Parathyroid adenoma (tissue), 2 donors: Measurements from ENCODE around the gene ERC1.

Experiments
- H2AFZ ChIP-seq: fragments of 300-600 bp; sonication (generic); one replicate; pipeline ENCODE4 v1.7.0; 2017; ENCODE audit warnings: antibody characterized with exemption, mild to moderate bottlenecking
- H3K27ac ChIP-seq: fragments of 300-600 bp; sonication (generic); one replicate; pipeline ENCODE4 v1.7.0; 2017
- H3K27me3 ChIP-seq: fragments of 300-600 bp; sonication (generic); one replicate; pipeline ENCODE4 v1.7.0; 2017; ENCODE audit warnings: low read length; ENCODE audit not compliant: control insufficient read depth, insufficient read depth
- H3K36me3 ChIP-seq: fragments of 300-600 bp; sonication (generic); one replicate; pipeline ENCODE4 v1.7.0; 2017; ENCODE audit warnings: low read length; ENCODE audit not compliant: control insufficient read depth, insufficient read depth
- H3K4me1 ChIP-seq: fragments of 300-600 bp; sonication (generic); one replicate; pipeline ENCODE4 v1.7.0; 2017; ENCODE audit warnings: control low read depth
- H3K4me2 ChIP-seq: fragments of 300-600 bp; sonication (generic); one replicate; pipeline ENCODE4 v1.7.0; 2017; ENCODE audit warnings: low read length
- H3K4me3 ChIP-seq: fragments of 300-600 bp; sonication (generic); one replicate; pipeline ENCODE4 v1.7.0; 2017; ENCODE audit warnings: low read depth, low read length
- H3K79me2 ChIP-seq: fragments of 300-600 bp; sonication (generic); one replicate; pipeline ENCODE4 v1.7.0; 2017; ENCODE audit warnings: control low read depth
- H3K9ac ChIP-seq: fragments of 300-600 bp; sonication (generic); one replicate; pipeline ENCODE4 v1.7.0; 2017; ENCODE audit warnings: mild to moderate bottlenecking
- H3K9me3 ChIP-seq: fragments of 300-600 bp; sonication (generic); one replicate; pipeline ENCODE4 v1.7.0; 2017; ENCODE audit warnings: low read length; ENCODE audit not compliant: control insufficient read depth
- TF ChIP-seq, protein P1 (sequence below): fragments of 300-600 bp; sonication (generic); IDR thresholded peaks from one replicate; pipeline ENCODE4 v1.7.0; 2017; ENCODE audit warnings: antibody characterized with exemption, mild to moderate bottlenecking
- donor health status: primary hyperparathyroidism.

The ERC1 gene

DNA sequence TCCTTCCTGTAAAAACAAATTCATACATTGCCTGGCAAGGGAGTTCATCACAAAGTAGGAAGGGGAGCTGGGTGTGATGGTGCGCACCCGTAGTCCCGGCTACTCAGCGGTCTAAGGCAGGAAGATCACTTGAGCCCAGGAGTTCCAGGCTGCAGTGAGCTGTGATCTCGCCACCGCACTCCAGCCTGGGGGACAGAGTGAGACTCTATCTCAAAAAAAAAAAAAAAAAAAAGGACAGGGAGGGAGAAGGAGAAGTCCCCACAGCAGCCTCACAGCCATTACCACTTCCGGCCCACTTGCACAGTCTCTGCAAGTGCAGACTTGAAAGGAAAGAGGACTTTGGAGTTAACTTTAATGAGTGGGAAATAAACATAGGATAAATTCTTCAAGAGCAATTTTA is 482.4 kb downstream of the ERC1 start:
- Histone ChIP-seq H3K4me3 (no peak overlapping the region), H3K9me3 (no peaks in the 10 kb centered on the region), H3K27me3 (no peaks in the 10 kb centered on the region), H3K9ac (no peak overlapping the region), H3K4me1 (no peaks in the 10 kb centered on the region), H2AFZ (no peak overlapping the region), H3K27ac (no peak overlapping the region), H3K36me3 (no peaks in the 10 kb centered on the region), H3K4me2 (no peak overlapping the region), H3K79me2 (no peaks in the 10 kb centered on the region)
- TF ChIP-seq, protein P1, sequence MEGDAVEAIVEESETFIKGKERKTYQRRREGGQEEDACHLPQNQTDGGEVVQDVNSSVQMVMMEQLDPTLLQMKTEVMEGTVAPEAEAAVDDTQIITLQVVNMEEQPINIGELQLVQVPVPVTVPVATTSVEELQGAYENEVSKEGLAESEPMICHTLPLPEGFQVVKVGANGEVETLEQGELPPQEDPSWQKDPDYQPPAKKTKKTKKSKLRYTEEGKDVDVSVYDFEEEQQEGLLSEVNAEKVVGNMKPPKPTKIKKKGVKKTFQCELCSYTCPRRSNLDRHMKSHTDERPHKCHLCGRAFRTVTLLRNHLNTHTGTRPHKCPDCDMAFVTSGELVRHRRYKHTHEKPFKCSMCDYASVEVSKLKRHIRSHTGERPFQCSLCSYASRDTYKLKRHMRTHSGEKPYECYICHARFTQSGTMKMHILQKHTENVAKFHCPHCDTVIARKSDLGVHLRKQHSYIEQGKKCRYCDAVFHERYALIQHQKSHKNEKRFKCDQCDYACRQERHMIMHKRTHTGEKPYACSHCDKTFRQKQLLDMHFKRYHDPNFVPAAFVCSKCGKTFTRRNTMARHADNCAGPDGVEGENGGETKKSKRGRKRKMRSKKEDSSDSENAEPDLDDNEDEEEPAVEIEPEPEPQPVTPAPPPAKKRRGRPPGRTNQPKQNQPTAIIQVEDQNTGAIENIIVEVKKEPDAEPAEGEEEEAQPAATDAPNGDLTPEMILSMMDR: no peak

DNA sequence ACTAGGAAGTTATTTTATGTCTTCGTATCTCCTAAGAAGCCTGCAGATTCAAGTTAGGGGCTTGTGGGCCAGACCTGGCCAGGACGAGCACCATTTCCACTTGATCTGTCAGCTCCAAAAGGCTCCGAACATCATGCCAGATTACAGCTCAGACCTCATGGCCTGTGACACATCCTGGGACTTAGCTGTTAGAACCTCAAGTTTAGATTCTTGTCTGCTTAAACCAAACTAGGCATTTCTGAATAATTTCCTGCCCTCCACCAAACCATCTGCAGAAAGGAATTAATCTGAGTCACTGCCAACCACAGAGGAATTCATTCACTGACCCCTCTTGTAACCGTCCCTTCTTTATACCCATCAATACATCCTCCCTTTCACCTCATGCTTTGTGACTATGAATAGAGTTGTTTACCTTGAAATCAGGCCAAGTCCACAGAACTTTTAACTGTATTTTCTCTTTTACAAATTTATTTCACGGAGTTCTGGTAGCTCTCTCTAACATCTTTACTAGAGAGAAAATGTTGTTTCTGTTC is 483.1 kb downstream of the ERC1 start:
- TF ChIP-seq, protein P1: no peak
- no peak overlapping the region for H2AFZ ChIP-seq
- H3K36me3 ChIP-seq: no peaks in the 10 kb centered on the region
- H3K27me3 ChIP-seq: no peaks in the 10 kb centered on the region
- H3K79me2 ChIP-seq: no peaks in the 10 kb centered on the region
- no peak overlapping the region for H3K27ac ChIP-seq
- H3K9ac ChIP-seq: no peak overlapping the region
- no peaks in the 10 kb centered on the region for H3K9me3 ChIP-seq
- H3K4me3 ChIP-seq: no peak overlapping the region
- no peak overlapping the region for H3K4me2 ChIP-seq
- H3K4me1 ChIP-seq: no peaks in the 10 kb centered on the region

DNA sequence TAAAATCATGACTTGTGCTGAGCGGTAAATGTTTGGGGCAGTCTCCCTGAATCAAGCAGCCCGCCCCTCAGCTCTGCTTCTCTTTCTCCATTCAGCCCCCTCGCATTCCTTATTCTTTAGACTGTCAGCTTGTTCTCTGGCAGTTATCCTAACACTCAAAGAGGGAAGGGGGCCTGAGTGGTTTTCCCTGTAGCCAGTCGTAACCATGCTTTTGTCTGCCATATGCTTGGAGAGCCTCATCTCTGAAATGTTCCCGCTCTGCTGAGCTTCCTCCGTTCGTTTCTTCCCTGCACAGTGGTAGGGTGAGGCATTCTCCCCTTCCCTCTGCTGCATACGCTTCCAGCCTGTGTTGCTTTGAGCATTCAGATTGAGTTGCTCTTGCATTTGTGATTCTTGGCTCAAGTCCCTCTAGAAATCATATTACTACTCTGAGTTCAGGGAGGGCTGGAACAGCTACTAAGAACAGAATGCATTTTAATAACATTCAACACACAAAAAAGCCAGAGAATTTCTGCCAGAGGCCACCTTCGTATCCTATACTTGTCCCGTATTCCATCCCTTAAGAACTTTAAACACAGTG is 483.6 kb downstream of the ERC1 start:
- TF ChIP-seq, protein P1: no peak
- Histone ChIP-seq H3K9ac (no peak overlapping the region), H3K4me1 (no peaks in the 10 kb centered on the region), H3K4me3 (no peak overlapping the region), H3K27ac (no peak overlapping the region), H3K36me3 (no peaks in the 10 kb centered on the region), H3K9me3 (no peaks in the 10 kb centered on the region), H2AFZ (no peak overlapping the region), H3K27me3 (no peaks in the 10 kb centered on the region), H3K4me2 (no peak overlapping the region), H3K79me2 (no peaks in the 10 kb centered on the region)

DNA sequence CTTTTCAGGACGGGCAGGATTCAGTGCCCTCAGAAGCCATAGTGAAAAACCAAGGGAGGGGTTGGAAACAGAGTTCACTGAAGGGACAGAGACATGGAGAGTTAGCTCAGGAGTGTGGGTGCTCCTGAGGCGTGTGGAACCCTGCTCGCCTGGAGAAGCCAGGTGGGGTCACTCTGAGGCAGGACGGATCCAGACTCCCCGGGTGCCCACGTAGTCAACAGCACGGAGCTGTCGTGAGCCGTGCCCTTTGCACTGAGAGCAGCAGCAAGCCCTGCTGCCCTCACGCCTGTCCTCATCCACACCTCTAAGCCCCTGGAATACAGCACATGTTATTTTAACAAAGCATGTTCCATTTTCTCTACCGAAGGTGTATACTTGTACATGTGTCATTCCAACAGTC is 488.6 kb downstream of the ERC1 start:
- Histone ChIP-seq H3K9me3 (no peaks in the 10 kb centered on the region), H3K9ac (no peak overlapping the region), H3K36me3 (no peaks in the 10 kb centered on the region), H3K27ac (no peak overlapping the region), H3K4me1 (no peaks in the 10 kb centered on the region), H3K4me3 (no peak overlapping the region), H3K79me2 (no peaks in the 10 kb centered on the region), H2AFZ (no peak overlapping the region), H3K4me2 (no peak overlapping the region), H3K27me3 (no peaks in the 10 kb centered on the region)
- TF ChIP-seq, protein P1: no peak

DNA sequence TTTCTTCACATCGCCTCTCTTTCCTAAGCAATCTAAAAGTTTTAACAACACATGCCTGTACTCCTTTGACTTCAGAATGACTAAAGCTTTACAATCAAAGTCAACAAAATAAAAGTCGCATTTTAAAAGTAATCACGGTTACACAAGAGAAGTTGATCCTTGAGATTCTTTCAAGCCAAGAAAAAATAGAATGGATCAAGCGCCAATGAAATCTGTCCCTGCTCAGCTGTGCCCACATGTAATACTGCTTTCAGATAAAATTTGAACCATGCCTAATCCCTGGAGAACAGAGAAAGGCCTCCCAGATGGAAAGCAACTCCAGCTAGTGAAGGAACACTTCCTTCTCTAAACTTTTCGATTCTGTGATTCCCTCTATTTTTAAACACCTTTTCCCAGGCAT is 490.3 kb downstream of the ERC1 start:
- no peak overlapping the region for H3K4me3 ChIP-seq
- no peak overlapping the region for H3K27ac ChIP-seq
- H3K79me2 ChIP-seq: no peaks in the 10 kb centered on the region
- no peak overlapping the region for H3K4me2 ChIP-seq
- H3K9me3 ChIP-seq: no peaks in the 10 kb centered on the region
- H3K36me3 ChIP-seq: no peaks in the 10 kb centered on the region
- no peak overlapping the region for H2AFZ ChIP-seq
- H3K27me3 ChIP-seq: no peaks in the 10 kb centered on the region
- TF ChIP-seq, protein P1: no peak
- no peak overlapping the region for H3K9ac ChIP-seq
- no peaks in the 10 kb centered on the region for H3K4me1 ChIP-seq
